SK-N-SH (cell line): ENCODE data around the gene MICAL2. TPM values are rescaled to one million over a fixed set of nuclear protein-coding genes. Genes with fewer than 3 reads are reported as not detected.

Source experiments
- CTCF ChIA-PET: fragments of 300-600, 350-600 bp; formaldehyde crosslinking; extraction: SDS; loops from one replicate; lab custom pipeline; 2021; lab: Yijun Ruan, JAX
- POLR2A ChIA-PET: fragments of 350-600 bp; sonication (Branson Sonifier 250); formaldehyde crosslinking; extraction: SDS; loops from one replicate; lab custom pipeline; 2020; ENCODE audit warnings: antibody characterized with exemption, inconsistent platforms; lab: Yijun Ruan, JAX
- DNase-seq: peaks from one replicate; pipeline ENCODE4 v3.0.0; 2012
- H2AFZ ChIP-seq: fragments of 200-600 bp; sonication (generic); 2 replicates; pipeline ENCODE4 v1.8.1; 2016; ENCODE audit warnings: antibody characterized with exemption, mild to moderate bottlenecking, low read depth
- H3F3A ChIP-seq: fragments of 200-600 bp; sonication (generic); replicated peaks from 2 replicates; pipeline ENCODE3; 2016; ENCODE audit warnings: antibody characterized with exemption, mild to moderate bottlenecking; ENCODE audit not compliant: insufficient read depth
- H3K27ac ChIP-seq, 2 experiments: fragments of 200-500 bp in 1 of 2; fragments of 200-600 bp in 1 of 2; sonication (Bioruptor generic) in 1 of 2; sonication (generic), shearing (Covaris generic) in 1 of 2; 2 replicates each; pipeline versions ENCODE4 v1.5.1 to v1.6.1; 2014 to 2016; ENCODE audit warnings: low read depth in 2 of 2, inconsistent platforms in 1 of 2, low read length in 1 of 2, mild to moderate bottlenecking in 1 of 2, mixed read lengths in 1 of 2
- H3K27me3 ChIP-seq: fragments of 200-600 bp; sonication (generic), shearing (Covaris generic); 2 replicates; pipeline ENCODE4 v1.6.1; 2016; ENCODE audit warnings: mixed run types; ENCODE audit not compliant: insufficient read depth
- H3K36me3 ChIP-seq, 2 experiments: fragments of 200-500 bp in 1 of 2; fragments of 200-600 bp in 1 of 2; sonication (Bioruptor generic) in 1 of 2; sonication (generic) in 1 of 2; replicated peaks in 1 of 2; 2 replicates each; pipeline versions ENCODE3 to v1.5.1; 2014 to 2016; ENCODE audit warnings: low read length in 1 of 2, mild to moderate bottlenecking in 1 of 2; ENCODE audit not compliant: insufficient read depth in 2 of 2, control insufficient read depth in 1 of 2
- H3K4me1 ChIP-seq, 2 experiments: fragments of 200-500 bp in 1 of 2; fragments of 200-600 bp in 1 of 2; sonication (Bioruptor generic) in 1 of 2; sonication (generic), shearing (Covaris generic) in 1 of 2; 2 replicates each; pipeline versions ENCODE4 v1.5.1 to v1.6.1; 2014 to 2016; ENCODE audit warnings: low read depth in 1 of 2, low read length in 1 of 2, mixed run types in 1 of 2; ENCODE audit not compliant: insufficient read depth in 2 of 2, control insufficient read depth in 1 of 2
- H3K4me2 ChIP-seq: fragments of 200-600 bp; sonication (generic), shearing (Covaris generic); 2 replicates; pipeline ENCODE4 v1.6.1; 2017; ENCODE audit warnings: mixed run types
- H3K4me3 ChIP-seq, 2 experiments: fragments of 200-500 bp in 1 of 2; fragments of 200-600 bp in 1 of 2; sonication (Bioruptor generic) in 1 of 2; sonication (generic), shearing (Covaris generic) in 1 of 2; 2 replicates each; pipeline versions ENCODE4 v1.5.1 to v1.8.1; 2014 to 2016; ENCODE audit warnings: low read depth in 2 of 2, inconsistent platforms in 1 of 2, low read length in 1 of 2, mild to moderate bottlenecking in 1 of 2, mixed read lengths in 1 of 2, moderate library complexity in 1 of 2
- H3K79me2 ChIP-seq: fragments of 200-600 bp; sonication (generic); 2 replicates; pipeline ENCODE4 v1.8.1; 2017; ENCODE audit warnings: mild to moderate bottlenecking; ENCODE audit not compliant: insufficient read depth
- H3K9ac ChIP-seq: fragments of 200-600 bp; sonication (generic); 2 replicates; pipeline ENCODE4 v1.6.1; 2017; ENCODE audit warnings: mixed run types
- H3K9me2 ChIP-seq: fragments of 200-600 bp; sonication (generic); 2 replicates; pipeline ENCODE4 v1.6.1; 2017; ENCODE audit warnings: mixed run types
- H3K9me3 ChIP-seq: fragments of 200-600 bp; sonication (generic); 2 replicates; pipeline ENCODE4 v1.6.1; 2017; ENCODE audit warnings: mixed run types, mild to moderate bottlenecking, moderate library complexity
- H4K20me1 ChIP-seq: fragments of 200-600 bp; sonication (generic); 2 replicates; pipeline ENCODE4 v1.6.1; 2017; ENCODE audit warnings: mild to moderate bottlenecking, mixed run types; ENCODE audit not compliant: insufficient read depth
- ELF1 ChIP-seq: IDR thresholded peaks from 2 replicates; pipeline ENCODE4 v1.4.0; 2012
- EZH2phosphoT487 ChIP-seq: fragments of 200-600 bp; sonication (generic); IDR thresholded peaks from 2 replicates; pipeline ENCODE4 v1.6.1; 2017; ENCODE audit warnings: low read depth, mixed run types, mild to moderate bottlenecking, antibody characterized with exemption, moderate library complexity, borderline replicate concordance
- FOXJ3 ChIP-seq: sonication (generic); formaldehyde crosslinking; IDR thresholded peaks from 2 replicates; pipeline ENCODE4 v1.5.1; 2020; ENCODE audit warnings: mild to moderate bottlenecking, missing genetic modification reagents
- GABPA ChIP-seq: IDR thresholded peaks from 2 replicates; pipeline ENCODE4 v1.4.0; 2012; ENCODE audit warnings: low read depth, mild to moderate bottlenecking
- GATA2 ChIP-seq: sonication (generic); formaldehyde crosslinking; IDR thresholded peaks from 2 replicates; pipeline ENCODE4 v1.5.0; 2020; ENCODE audit warnings: mild to moderate bottlenecking, missing genetic modification reagents
- IRF3 ChIP-seq: fragments of 150-350 bp; IDR thresholded peaks from 2 replicates; pipeline ENCODE4 v1.6.1; 2016; ENCODE audit warnings: mild to moderate bottlenecking, low read depth, low read length
- JUND ChIP-seq: IDR thresholded peaks from 2 replicates; pipeline ENCODE4 v1.4.0; 2012
- MAX ChIP-seq: IDR thresholded peaks from 2 replicates; pipeline ENCODE4 v1.4.0; 2012; ENCODE audit warnings: low read depth
- MXI1 ChIP-seq: IDR thresholded peaks from 2 replicates; pipeline ENCODE4 v1.6.1; 2012; ENCODE audit warnings: mild to moderate bottlenecking, low read depth, low read length, improper control_type of control experiment
- NFIC ChIP-seq: IDR thresholded peaks from 2 replicates; pipeline ENCODE4 v1.4.0; 2012; ENCODE audit warnings: borderline replicate concordance
- NRF1 ChIP-seq: IDR thresholded peaks from 2 replicates; pipeline ENCODE4 v1.6.1; 2012; ENCODE audit warnings: low read depth, mild to moderate bottlenecking, low read length
- RCOR1 ChIP-seq: fragments of 150-350 bp; IDR thresholded peaks from 2 replicates; pipeline ENCODE4 v1.6.1; 2017; ENCODE audit warnings: antibody characterized with exemption, low read length
- RXRA ChIP-seq: IDR thresholded peaks from 2 replicates; pipeline ENCODE4 v1.4.0; 2012; ENCODE audit warnings: low read depth, mild to moderate bottlenecking, borderline replicate concordance
- SIN3A ChIP-seq: IDR thresholded peaks from 2 replicates; pipeline ENCODE4 v1.6.1; 2012; ENCODE audit warnings: low read depth, mild to moderate bottlenecking, low read length, moderate library complexity, borderline replicate concordance
- TCF12 ChIP-seq: IDR thresholded peaks from 2 replicates; pipeline ENCODE4 v1.4.0; 2012
- USF1 ChIP-seq: IDR thresholded peaks from 2 replicates; pipeline ENCODE4 v1.4.0; 2012; ENCODE audit warnings: low read depth, borderline replicate concordance
- USF2 ChIP-seq: fragments of 150-350 bp; IDR thresholded peaks from 2 replicates; pipeline ENCODE4 v1.6.1; 2017; ENCODE audit warnings: antibody characterized with exemption, low read length, low read depth, borderline replicate concordance
- YY1 ChIP-seq: IDR thresholded peaks from 2 replicates; pipeline ENCODE4 v1.4.0; 2012; ENCODE audit warnings: low read depth, mild to moderate bottlenecking
- ZBTB33 ChIP-seq: IDR thresholded peaks from 2 replicates; pipeline ENCODE4 v1.4.0; 2012; ENCODE audit warnings: low read depth, borderline replicate concordance
- WGBS: methylation state at CpG from one replicate; pipeline ENCODE4 v1.1.6; 2017; ENCODE audit warnings: low lambda C conversion rate; 5-methylcytosine and 5-hydroxymethylcytosine counted together
- polyA plus RNA-seq, 3 experiments: library from polyadenylated mRNA; depleted of rRNA; stranded (reverse); fragments of >200 nt; gene quantifications; 2 replicates each; pipeline ENCODE4 v1.2.3, GENCODE V29; 2012

MICAL2 gene
- polyA plus RNA-seq, 1 of the 3 experiments (the other 2 are of a cell fraction) = 54.6 TPM

- no peak overlapping the region for H3K4me3 ChIP-seq
- peaks cover 98% of the 10 kb centered on the region for H3K79me2 ChIP-seq
- H3K9me3 ChIP-seq = no peaks in the 10 kb centered on the region
- H3F3A ChIP-seq = peaks cover 37% of the 10 kb centered on the region
- no peaks in the 10 kb centered on the region for H3K9me2 ChIP-seq
- H3K4me1 ChIP-seq = peaks cover 0 to 46% of the 10 kb centered on the region in 2 experiments; a peak in 3 of 4 replicates
- no peak for DNase-seq
- no peaks in the 10 kb centered on the region for H3K27me3 ChIP-seq
- peaks cover 6 to 38% of the 10 kb centered on the region in 2 experiments for H3K36me3 ChIP-seq
- ChIA-PET CTCF (no interaction called here), POLR2A (no interaction called here)
- 0 out of 2 replicates have a peak overlapping the region, but pooled peaks have one; percentile 63 for H3K9ac ChIP-seq
- no peak overlapping the region for H3K4me2 ChIP-seq
- 95% methylated on average over 3 of the region's 3 CpGs for WGBS
- H4K20me1 ChIP-seq = no peaks in the 10 kb centered on the region; the same call in 1 of the 2 replicates
- TF ChIP-seq EZH2phosphoT487 = no peak
- TF ChIP-seq FOXJ3 (CRISPR knock-in tag) = no peak
- no peak for TF ChIP-seq RCOR1
- TF ChIP-seq TCF12 = no peak
- TF ChIP-seq NFIC = no peak
- TF ChIP-seq GABPA = no peak
- no peak for TF ChIP-seq ZBTB33
- no peak for TF ChIP-seq YY1
- TF ChIP-seq GATA2 (CRISPR knock-in tag) = no peak
- no peak for TF ChIP-seq IRF3
- no peak for TF ChIP-seq JUND
- no peak for TF ChIP-seq MAX
- H2AFZ ChIP-seq = no peak overlapping the region
- peak overlapping the region in 1 of 2 experiments; percentile 99; a peak in 2 of 4 replicates for H3K27ac ChIP-seq
Observed at GRCh38 chr11:12140186-12140793, 29.9 kb downstream of the MICAL2 start.

- Histone ChIP-seq H3K4me2 (no peak overlapping the region), H2AFZ (no peak overlapping the region), H3K9me2 (no peaks in the 10 kb centered on the region), H3F3A (peaks cover 28% of the 10 kb centered on the region), H3K9ac (no peak overlapping the region), H3K27me3 (no peaks in the 10 kb centered on the region), H3K36me3 (peaks cover 6 to 38% of the 10 kb centered on the region in 2 experiments), H3K79me2 (peaks cover 98% of the 10 kb centered on the region), H3K27ac (peak overlapping the region in 1 of 2 experiments; percentile 99; a peak in 2 of 4 replicates), H3K9me3 (no peaks in the 10 kb centered on the region), H3K4me3 (no peak overlapping the region), H3K4me1 (peaks cover 0 to 46% of the 10 kb centered on the region in 2 experiments; a peak in 3 of 4 replicates), H4K20me1 (no peaks in the 10 kb centered on the region; the same call in 1 of the 2 replicates)
- ChIA-PET CTCF (no interaction called here), POLR2A (no interaction called here)
- 93% methylated on average over 1 of the region's 1 CpG for WGBS
- no peak for DNase-seq
- TF ChIP-seq USF2 (no peak), RXRA (no peak), NRF1 (no peak), MXI1 (no peak), ELF1 (no peak), NFIC (no peak), USF1 (no peak), GATA2 (CRISPR knock-in tag) (no peak), SIN3A (no peak)
Observed at GRCh38 chr11:12141283-12141682, 30.9 kb downstream of the MICAL2 start.
